T-helper 1 cell (primary cell): ENCODE measurements around the gene PLCH1.

Experiments used
- DNase-seq, 5 donors: peaks; one replicate each; pipeline ENCODE4 v3.0.0-alpha.2; 2012 to 2020

Gene PLCH1

GRCh38 chr3:155453512-155453911, 291.4 kb downstream of the PLCH1 start:
- no peak for DNase-seq

- no peak for DNase-seq
Observed at GRCh38 chr3:155449613-155450267, 295.1 kb downstream of the PLCH1 start.

GRCh38 chr3:155448531-155448930, 296.3 kb downstream of the PLCH1 start:
- no peak for DNase-seq

GRCh38 chr3:155446366-155446765, 298.5 kb downstream of the PLCH1 start:
- DNase-seq = no peak

GRCh38 chr3:155444771-155445170, 300.1 kb downstream of the PLCH1 start:
- DNase-seq = no peak

- no peak for DNase-seq
Observed at GRCh38 chr3:155443815-155444214, 301.1 kb downstream of the PLCH1 start.

GRCh38 chr3:155442072-155442471, 302.8 kb downstream of the PLCH1 start:
- DNase-seq = no peak

GRCh38 chr3:155441506-155441905, 303.4 kb downstream of the PLCH1 start:
- DNase-seq = no peak

GRCh38 chr3:155441026-155441425, 303.8 kb downstream of the PLCH1 start:
- DNase-seq = no peak

GRCh38 chr3:155435821-155436220, 309.1 kb downstream of the PLCH1 start:
- no peak for DNase-seq

- no peak for DNase-seq
Observed at GRCh38 chr3:155431856-155432570, 312.9 kb downstream of the PLCH1 start.

GRCh38 chr3:155428563-155428962, 316.3 kb downstream of the PLCH1 start:
- no peak for DNase-seq

GRCh38 chr3:155426524-155427230, 318.2 kb downstream of the PLCH1 start:
- no peak for DNase-seq

- DNase-seq = no peak
Observed at GRCh38 chr3:155425396-155425795, 319.5 kb downstream of the PLCH1 start.

- no peak for DNase-seq
Observed at GRCh38 chr3:155424323-155424710, 320.6 kb downstream of the PLCH1 start.

- no peak for DNase-seq
Observed at GRCh38 chr3:155423526-155424322, 321.1 kb downstream of the PLCH1 start.

- no peak for DNase-seq
Observed at GRCh38 chr3:155420881-155421486, 323.9 kb downstream of the PLCH1 start.

GRCh38 chr3:155420406-155420805, 324.5 kb downstream of the PLCH1 start:
- DNase-seq = no peak

GRCh38 chr3:155418407-155418806, 326.5 kb downstream of the PLCH1 start:
- no peak for DNase-seq

GRCh38 chr3:155417119-155417517, 327.8 kb downstream of the PLCH1 start:
- no peak for DNase-seq

GRCh38 chr3:155416500-155417118, 328.3 kb downstream of the PLCH1 start:
- no peak for DNase-seq

- no peak for DNase-seq
Observed at GRCh38 chr3:155412904-155413303, 332.0 kb downstream of the PLCH1 start.
